Activated T-helper 9 cell treated with anti-CD3 and anti-CD28 coated beads, Interleukin-2, amount 50 U/mL, for 16 hours (primary cell): Measurements from ENCODE around the gene TFF2.

ENCODE experiments used
- DNase-seq: peaks from one replicate; pipeline ENCODE4 v3.0.0-alpha.2; 2020; ENCODE audit warnings: low read depth

TFF2 gene

DNA sequence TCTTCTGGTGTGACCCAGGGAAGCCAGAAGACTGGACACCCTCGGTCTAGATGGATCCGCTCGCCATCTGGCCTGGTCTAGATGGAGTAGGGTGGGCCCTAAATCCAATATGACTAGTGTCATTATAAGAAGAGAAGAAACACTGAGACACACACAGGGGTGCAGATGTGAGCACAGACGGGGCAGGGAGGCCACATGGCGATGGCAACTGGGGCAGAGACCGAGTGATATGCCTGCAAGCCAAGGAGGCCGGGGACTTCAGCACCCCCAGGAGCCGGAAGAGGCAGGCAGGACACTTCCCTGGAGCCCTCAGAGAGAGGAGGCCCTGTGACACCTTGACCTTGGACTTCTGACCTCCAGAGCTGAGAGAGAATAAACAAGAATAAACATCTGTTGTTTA lies 30.0 kb downstream of the TFF2 start:
- no peak for DNase-seq

- DNase-seq: no peak
Measured at GRCh38 chr21:42319851-42320572, 30.8 kb downstream of the TFF2 start.

DNA sequence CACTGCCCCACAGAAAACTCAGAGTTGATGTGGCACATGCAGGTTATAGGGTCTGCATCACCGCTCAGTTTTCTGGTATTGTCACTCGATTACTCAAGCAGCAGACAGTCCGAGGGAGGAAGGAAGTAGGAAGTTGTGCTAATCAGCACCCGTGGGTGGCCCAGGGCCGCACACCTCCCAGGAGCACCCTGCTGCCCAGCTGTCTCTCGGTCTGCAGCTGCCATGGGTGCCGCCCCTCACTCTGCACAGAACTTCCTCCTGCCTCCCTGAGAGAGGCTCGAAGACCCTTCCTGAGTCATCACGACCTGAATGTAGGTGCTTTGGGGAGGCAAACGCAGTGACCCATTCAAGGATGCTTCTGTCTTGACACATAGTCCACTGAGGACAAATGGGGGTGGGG lies 31.4 kb downstream of the TFF2 start:
- no peak for DNase-seq

- DNase-seq: no peak
Measured at GRCh38 chr21:42317826-42318746, 32.7 kb downstream of the TFF2 start.

DNA sequence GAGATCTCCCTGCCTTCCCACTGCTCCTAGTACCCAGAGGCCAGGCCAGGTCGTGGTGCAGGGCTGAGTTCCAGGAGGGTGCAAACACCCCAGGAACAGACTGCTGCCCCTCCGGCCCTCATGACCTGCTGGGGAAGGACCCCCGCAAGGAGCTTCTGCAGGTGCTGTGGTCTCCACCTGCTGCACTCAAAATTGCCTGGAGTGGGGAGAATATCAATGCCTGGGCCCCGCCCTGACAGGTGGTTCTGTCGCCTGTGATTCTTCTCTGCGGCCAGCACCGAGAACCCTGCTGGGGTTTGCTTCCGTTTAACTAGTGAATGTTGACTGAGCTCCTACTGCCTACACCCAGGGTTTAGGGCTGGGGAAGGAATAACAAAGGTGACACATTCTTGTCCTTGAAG lies 33.5 kb downstream of the TFF2 start:
- DNase-seq: no peak

- DNase-seq: no peak
Measured at GRCh38 chr21:42316891-42317290, 33.9 kb downstream of the TFF2 start.

DNA sequence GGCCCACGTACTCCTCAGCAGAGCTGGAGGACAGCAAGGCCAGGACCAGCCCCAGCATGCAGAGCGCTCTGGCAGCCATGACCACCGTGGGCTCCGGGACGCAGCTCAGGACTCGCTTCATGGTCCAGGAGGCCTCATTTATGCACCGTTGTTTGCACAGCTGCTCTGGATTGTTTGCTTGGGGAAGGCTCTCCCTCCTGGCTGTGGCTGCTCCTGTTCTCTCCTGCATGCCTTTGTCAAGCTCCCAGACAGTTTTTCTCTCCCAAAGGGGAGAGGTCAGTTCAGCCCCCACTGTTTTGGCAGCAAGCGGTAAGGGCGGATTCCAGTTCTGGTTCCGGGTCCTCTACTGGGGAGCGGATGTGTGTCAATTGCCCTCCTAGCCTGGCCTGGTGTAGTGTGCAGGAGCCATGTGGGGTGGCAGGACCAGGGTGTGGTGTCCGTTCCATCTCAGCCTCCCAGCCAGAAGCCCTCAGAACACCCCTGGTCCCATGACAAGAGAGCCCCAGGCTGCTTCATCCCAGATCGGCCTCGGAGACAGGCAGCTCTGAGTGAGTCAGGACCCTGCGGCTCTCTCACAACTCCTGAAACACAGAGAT lies 35.4 kb downstream of the TFF2 start, which contains the start of gene TFF3:
TFF3 (minus strand) TSS at position 114 of the 596 bp plus-strand sequence; CDS start at position 79, 35 bp downstream.
- DNase-seq: no peak

DNA sequence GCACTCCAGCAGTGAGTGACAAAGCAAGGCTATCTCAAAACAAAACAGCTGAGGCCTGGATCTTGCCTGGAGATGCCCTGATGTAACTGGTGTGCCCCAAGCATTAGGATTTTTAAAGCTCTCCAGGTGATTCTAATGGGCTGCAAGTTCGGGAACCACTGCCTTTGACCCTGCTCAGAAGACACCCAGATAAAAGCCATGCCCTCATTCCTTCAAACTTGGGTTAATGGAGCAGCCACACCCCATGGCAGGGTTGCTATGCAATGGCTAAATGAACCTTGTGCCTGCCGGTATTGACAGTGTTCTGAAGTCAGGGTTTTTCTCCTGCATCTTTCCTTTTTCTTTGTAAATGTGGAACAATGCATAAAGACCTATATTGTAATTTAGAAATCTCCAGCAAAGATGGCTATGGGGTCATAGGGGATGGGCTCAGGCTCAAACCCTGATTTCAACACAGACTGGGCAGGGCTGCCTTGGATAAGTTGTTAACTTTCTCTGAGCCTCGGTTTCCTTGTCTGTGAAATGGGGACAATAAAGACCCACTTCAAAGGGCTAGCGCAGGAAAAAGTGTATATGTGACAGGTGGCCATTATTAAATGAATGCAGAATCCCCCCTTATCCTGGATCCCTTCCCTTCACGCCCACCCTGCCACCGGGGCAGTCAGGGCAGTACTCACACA lies 36.0 kb downstream of the TFF2 start:
- DNase-seq: no peak

GRCh38 chr21:42313501-42313969 lies 37.3 kb downstream of the TFF2 start:
- no peak for DNase-seq

DNA sequence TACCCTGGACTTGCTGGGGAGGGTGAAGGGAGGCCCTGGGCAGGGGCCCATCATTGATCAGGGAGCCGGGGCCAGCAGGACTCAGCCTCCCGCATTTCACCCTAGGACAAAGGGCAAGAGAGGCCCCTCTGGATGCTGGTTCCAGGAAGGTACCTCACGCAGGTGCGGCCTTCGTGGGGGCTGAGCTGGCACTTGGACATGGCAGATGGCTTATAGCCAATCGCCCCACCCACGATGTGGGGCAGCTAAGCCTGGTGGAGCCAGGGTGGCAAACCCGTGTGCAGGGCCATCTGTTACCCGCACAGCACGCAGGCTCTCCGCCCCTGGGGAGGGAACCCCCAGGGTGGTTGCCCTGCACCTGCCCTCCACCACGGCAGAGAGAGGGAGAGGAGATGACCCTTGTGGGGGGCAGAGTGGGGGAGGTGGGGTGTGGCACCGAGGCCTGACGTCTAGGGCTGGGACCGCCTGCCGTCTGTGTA lies 38.1 kb downstream of the TFF2 start:
- DNase-seq: no peak

DNA sequence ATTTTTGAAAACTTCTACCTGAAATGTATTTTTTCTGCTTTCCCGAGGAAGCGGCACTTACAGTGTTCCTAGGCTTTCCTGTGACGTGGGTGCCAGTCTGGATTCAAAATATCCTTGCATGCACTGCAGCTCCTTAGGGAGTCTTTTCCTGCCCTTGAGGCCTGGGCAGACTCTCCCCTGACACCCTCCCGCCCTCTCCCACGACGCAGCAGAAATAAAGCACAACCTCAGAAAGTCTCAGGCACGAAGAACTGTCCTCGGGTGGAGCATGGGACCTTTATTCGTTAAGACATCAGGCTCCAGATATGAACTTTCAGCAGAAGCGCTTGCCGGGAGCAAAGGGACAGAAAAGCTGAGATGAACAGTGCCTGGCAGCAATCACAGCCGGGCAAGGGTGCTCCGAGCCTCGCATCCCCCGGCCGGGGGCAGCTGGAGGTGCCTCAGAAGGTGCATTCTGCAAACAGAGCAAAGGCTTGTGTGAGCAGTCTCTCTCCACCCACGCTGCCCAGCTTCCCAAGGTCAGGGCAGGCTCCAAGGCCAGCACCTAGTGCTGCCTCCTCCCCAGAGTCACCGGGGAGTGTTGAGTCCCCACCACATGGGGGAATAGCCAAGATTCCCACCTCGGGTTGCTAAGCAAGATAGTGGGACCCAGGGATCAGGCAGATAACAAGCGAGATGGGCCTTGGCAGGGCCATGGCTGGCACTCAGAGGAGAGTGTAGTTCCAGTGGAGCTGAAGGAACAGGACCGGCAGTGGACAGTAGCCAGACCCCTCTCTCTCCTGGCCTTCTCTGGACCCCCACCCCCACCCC lies 38.8 kb downstream of the TFF2 start:
- DNase-seq: no peak

GRCh38 chr21:42311160-42311559 lies 39.6 kb downstream of the TFF2 start:
- DNase-seq: no peak

DNA sequence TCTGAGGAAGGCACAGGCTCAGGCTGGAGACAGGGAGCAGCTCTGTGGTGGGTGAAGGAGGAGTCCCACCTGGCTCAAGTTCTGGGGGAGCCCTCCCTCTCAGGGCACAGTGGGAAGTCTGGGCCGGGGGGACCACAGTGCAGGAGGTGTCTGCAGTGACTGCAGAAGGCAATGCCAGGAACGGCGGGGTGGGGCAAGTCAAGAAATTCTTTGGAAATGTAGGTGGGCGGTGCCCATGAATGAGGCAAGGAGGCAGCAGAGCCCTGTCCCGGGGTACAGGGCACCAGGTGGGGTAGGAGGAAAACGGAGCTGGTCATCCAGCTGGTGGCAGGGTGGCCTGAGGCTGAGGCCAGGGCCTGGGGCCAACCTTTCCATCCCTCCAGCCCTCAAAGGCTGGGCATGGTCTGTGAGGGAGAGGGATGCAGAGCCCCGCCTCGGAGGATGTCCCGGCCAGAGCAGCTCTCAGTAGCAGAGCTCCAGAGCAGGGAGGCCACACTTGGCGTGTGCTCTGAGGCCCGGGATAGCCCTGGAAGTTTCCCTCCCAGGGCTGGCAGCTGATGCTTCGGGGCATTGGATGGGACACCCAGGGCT lies 40.3 kb downstream of the TFF2 start:
- no peak for DNase-seq

DNA sequence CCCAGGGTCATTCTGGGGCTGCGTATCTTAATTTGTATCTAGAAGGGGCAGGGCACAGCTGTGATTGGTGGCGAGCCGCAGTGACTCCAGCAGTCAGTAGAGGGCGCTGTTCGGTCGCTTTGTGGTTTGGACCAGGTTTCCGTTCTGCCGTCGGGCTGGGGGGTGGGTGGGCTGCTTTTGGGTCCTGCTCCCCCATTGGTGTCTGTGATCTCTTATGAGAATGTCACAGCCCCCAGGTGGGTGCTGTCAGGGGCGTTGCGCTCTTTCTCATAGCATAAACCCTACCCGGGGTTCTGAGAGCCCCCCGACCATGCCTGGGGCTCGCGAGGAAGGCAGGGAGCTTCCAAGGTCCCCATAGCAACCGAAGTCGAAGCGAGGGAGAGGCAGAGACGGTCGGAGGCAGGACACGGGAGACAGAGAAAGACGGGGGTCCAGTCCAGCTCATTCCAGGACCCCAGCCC lies 41.0 kb downstream of the TFF2 start:
- peak; percentile 57 for DNase-seq

GRCh38 chr21:42308914-42309752 lies 41.7 kb downstream of the TFF2 start:
- DNase-seq: no peak

DNA sequence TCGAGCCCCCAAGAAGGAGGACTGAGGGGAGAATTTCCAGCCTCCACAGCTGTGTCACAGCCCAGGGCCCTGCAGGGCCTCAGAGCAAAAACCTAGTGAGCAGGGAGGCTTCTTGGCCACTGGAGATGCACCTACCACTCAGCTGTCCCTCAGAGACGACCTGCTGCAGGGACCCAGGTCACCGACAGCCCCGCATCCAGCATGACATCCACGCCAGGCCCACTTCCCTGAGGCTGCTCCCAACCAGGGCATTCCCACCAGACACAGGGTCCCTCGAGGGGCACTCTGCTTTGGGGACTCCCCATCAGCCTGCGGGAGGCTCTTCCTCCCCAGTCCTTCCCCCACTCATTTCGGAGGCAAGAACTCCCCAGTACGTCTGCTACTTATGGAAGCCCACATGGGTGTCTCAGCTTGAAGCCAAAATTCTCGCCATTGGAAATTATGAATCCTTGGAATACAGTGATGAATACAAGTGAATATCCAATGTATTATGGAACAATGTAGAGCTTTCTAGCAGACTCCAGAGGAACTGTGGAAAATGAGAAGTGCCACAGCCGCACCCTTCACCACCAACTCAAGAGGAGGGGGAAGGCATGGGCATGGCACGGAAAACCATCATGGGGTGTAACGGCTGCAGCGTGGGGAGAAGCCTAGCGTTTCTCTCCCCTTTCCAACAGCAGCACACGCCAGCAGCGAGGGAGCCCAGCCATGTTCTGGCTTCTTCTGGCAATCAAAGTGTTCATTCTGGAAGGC lies 42.5 kb downstream of the TFF2 start:
- no peak for DNase-seq

DNA sequence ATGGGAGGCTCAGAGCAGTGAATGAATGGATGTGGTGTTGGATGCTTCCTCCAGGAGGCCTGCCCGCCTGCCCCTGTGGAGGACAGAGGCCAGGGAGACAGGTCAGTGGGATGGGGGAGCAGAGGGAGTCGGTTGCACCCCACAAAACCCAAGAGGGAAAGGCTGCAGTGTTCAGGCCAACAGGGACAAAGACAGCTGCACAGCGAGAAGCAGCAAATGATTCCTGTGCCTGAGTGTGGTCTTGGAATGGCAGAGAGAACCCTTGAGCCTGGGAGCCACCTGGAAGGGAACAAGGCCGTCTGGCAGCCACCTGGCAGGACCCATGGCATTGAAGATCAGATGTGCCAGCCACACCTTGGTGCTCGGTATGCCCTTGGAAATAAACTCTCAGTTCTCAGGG lies 43.7 kb downstream of the TFF2 start:
- DNase-seq: no peak

DNA sequence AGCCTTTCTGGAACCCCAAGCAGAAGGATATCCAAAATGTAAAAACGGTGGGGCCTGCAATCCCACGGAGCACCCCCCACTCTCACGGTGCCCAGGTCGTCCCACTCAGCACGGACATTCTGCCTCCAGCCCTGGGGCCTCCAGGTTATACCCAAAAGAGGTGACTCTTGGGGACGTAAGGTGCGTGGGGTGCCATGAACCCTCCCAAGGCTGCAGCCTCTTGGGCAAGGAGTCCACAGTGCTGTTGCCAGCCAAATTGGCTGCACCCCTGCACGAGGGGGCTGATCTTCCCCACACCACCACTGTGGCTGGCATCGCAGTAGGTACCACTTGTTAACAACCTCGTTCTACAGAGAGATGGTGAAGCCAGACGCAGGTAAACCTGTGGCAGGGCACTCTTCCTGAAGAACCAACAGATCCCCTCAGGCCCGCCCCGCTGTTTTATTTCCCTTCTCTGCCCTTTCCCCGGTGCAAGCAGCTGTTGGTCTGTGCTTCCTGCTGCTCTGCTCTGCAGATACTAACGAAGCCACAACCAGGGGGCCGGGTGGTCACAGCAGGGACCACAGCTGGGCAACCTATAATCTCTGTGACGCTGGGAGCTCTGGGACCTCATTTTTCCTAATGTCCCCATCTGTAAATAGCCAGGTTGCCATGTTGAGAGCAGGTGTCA lies 44.3 kb downstream of the TFF2 start:
- no peak for DNase-seq
